ENCODE results near the gene FSTL4. TPM values are rescaled to one million over a fixed set of nuclear protein-coding genes. Genes with fewer than 3 reads are reported as not detected.
A peak's percentile ranks its signal among the peaks of the same experiment; 100 is the strongest.

The FSTL4 gene
- total RNA-seq, 6 donors from 2014 or later: 0.49 to 4.6 (median 1.1) TPM

- WGBS, 2 donors: 66 to 70% methylated on average over 5 of the region's 5 CpGs
- Histone ChIP-seq H3K36me3 (no peaks in the 10 kb centered on the region), H3K4me3 (no peak overlapping the region), H3K4me1 (peaks cover 0 to 35% (median 5%) of the 10 kb centered on the region in 4 donors), H3K27ac (peak overlapping the region in 1 of 4 donors; percentile 9), H3K27me3 (no peaks in the 10 kb centered on the region), H3K9me3 (no peaks in the 10 kb centered on the region)
- ATAC-seq (ENCODE audit: low FRiP score in 2 of 2) (peak in 1 of 2 donors; percentile 2), DNase-seq (no peak)
- TF ChIP-seq POLR2A (IDR thresholded peaks at IDR 0.05) (no peak), EP300 (IDR thresholded peaks at IDR 0.05) (no peak), POLR2AphosphoS5 (IDR thresholded peaks at IDR 0.05) (no peak), CTCF (IDR thresholded peaks at IDR 0.05) (no peak)
These were observed 128.8 kb downstream of the FSTL4 start for GRCh38 chr5:133483406-133484090.

GRCh38 chr5:133482028-133482427, 130.3 kb downstream of the FSTL4 start:
- no peaks in the 10 kb centered on the region for H3K36me3 ChIP-seq
- H3K9me3 ChIP-seq: no peaks in the 10 kb centered on the region
- no peak overlapping the region for H3K27ac ChIP-seq
- ATAC-seq (ENCODE audit: low FRiP score in 2 of 2) (no peak), DNase-seq (no peak)
- H3K4me1 ChIP-seq: peaks cover 0 to 35% (median 5%) of the 10 kb centered on the region in 4 donors
- no peak for TF ChIP-seq CTCF (IDR thresholded peaks at IDR 0.05)
- no peak for TF ChIP-seq EP300 (IDR thresholded peaks at IDR 0.05)
- TF ChIP-seq POLR2AphosphoS5 (IDR thresholded peaks at IDR 0.05): no peak
- TF ChIP-seq POLR2A (IDR thresholded peaks at IDR 0.05): no peak
- no peak overlapping the region for H3K4me3 ChIP-seq
- H3K27me3 ChIP-seq: no peaks in the 10 kb centered on the region
- WGBS, 2 donors: 53 to 70% methylated on average over 3 of the region's 3 CpGs

- ATAC-seq (ENCODE audit: low FRiP score in 2 of 2): no peak
- Histone ChIP-seq H3K36me3 (no peaks in the 10 kb centered on the region), H3K27me3 (no peaks in the 10 kb centered on the region), H3K4me3 (no peak overlapping the region), H3K4me1 (peaks cover 0 to 35% (median 5%) of the 10 kb centered on the region in 4 donors), H3K9me3 (no peaks in the 10 kb centered on the region), H3K27ac (no peak overlapping the region)
- DNase-seq: no peak
- no peak for TF ChIP-seq EP300 (IDR thresholded peaks at IDR 0.05)
- 91 to 93% methylated on average over 9 to 10 of the region's 10 CpGs for WGBS, 2 donors
These were observed 131.5 kb downstream of the FSTL4 start for GRCh38 chr5:133480866-133481265.

GRCh38 chr5:133480366-133480765, 132.0 kb downstream of the FSTL4 start:
- TF ChIP-seq POLR2AphosphoS5 (IDR thresholded peaks at IDR 0.05): no peak
- no peak overlapping the region for H3K4me3 ChIP-seq
- ATAC-seq (ENCODE audit: low FRiP score in 2 of 2) (no peak), DNase-seq (no peak)
- no peak overlapping the region for H3K27ac ChIP-seq
- H3K9me3 ChIP-seq: no peaks in the 10 kb centered on the region
- WGBS, 2 donors: 74 to 80% methylated on average over 9 of the region's 9 CpGs
- peaks cover 0 to 31% (median 3%) of the 10 kb centered on the region in 4 donors for H3K4me1 ChIP-seq
- H3K36me3 ChIP-seq: no peaks in the 10 kb centered on the region
- no peaks in the 10 kb centered on the region for H3K27me3 ChIP-seq

- no peak for DNase-seq
- Histone ChIP-seq H3K4me1 (peaks cover 0 to 13% (median 0%) of the 10 kb centered on the region in 4 donors), H3K27me3 (no peaks in the 10 kb centered on the region), H3K4me3 (no peak overlapping the region), H3K27ac (no peak overlapping the region), H3K36me3 (no peaks in the 10 kb centered on the region), H3K9me3 (no peaks in the 10 kb centered on the region)
- TF ChIP-seq POLR2AphosphoS5 (IDR thresholded peaks at IDR 0.05) (no peak), EP300 (IDR thresholded peaks at IDR 0.05) (no peak)
- ATAC-seq (ENCODE audit: low FRiP score in 2 of 2): no peak
- 70 to 72% methylated on average over 10 of the region's 10 CpGs for WGBS, 2 donors
These were observed 133.9 kb downstream of the FSTL4 start for GRCh38 chr5:133478199-133478985.

- H3K27ac ChIP-seq: no peak overlapping the region
- no peaks in the 10 kb centered on the region for H3K9me3 ChIP-seq
- no peak overlapping the region for H3K4me3 ChIP-seq
- H3K27me3 ChIP-seq: no peaks in the 10 kb centered on the region
- no peak for ATAC-seq (ENCODE audit: low FRiP score in 2 of 2)
- DNase-seq: no peak
- TF ChIP-seq CTCF (IDR thresholded peaks at IDR 0.05) (no peak), POLR2AphosphoS5 (IDR thresholded peaks at IDR 0.05) (no peak), POLR2A (IDR thresholded peaks at IDR 0.05) (no peak), EP300 (IDR thresholded peaks at IDR 0.05) (no peak)
- peaks cover 0 to 3% (median 0%) of the 10 kb centered on the region in 4 donors for H3K4me1 ChIP-seq
- WGBS, 2 donors: 81 to 88% methylated on average over 7 of the region's 7 CpGs
- no peaks in the 10 kb centered on the region for H3K36me3 ChIP-seq
These were observed 136.4 kb downstream of the FSTL4 start for GRCh38 chr5:133475986-133476385.

Measured in upper lobe of left lung (tissue), 6 donors.